DMS153 (cell line): ENCODE measurements around the gene PCDH7.

Source experiments
- DNase-seq: peaks from one replicate; lab custom pipeline; 2025; lab: John Stamatoyannopoulos, UW

Gene PCDH7, protein sequence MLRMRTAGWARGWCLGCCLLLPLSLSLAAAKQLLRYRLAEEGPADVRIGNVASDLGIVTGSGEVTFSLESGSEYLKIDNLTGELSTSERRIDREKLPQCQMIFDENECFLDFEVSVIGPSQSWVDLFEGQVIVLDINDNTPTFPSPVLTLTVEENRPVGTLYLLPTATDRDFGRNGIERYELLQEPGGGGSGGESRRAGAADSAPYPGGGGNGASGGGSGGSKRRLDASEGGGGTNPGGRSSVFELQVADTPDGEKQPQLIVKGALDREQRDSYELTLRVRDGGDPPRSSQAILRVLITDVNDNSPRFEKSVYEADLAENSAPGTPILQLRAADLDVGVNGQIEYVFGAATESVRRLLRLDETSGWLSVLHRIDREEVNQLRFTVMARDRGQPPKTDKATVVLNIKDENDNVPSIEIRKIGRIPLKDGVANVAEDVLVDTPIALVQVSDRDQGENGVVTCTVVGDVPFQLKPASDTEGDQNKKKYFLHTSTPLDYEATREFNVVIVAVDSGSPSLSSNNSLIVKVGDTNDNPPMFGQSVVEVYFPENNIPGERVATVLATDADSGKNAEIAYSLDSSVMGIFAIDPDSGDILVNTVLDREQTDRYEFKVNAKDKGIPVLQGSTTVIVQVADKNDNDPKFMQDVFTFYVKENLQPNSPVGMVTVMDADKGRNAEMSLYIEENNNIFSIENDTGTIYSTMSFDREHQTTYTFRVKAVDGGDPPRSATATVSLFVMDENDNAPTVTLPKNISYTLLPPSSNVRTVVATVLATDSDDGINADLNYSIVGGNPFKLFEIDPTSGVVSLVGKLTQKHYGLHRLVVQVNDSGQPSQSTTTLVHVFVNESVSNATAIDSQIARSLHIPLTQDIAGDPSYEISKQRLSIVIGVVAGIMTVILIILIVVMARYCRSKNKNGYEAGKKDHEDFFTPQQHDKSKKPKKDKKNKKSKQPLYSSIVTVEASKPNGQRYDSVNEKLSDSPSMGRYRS (N-terminal part only)

DNA sequence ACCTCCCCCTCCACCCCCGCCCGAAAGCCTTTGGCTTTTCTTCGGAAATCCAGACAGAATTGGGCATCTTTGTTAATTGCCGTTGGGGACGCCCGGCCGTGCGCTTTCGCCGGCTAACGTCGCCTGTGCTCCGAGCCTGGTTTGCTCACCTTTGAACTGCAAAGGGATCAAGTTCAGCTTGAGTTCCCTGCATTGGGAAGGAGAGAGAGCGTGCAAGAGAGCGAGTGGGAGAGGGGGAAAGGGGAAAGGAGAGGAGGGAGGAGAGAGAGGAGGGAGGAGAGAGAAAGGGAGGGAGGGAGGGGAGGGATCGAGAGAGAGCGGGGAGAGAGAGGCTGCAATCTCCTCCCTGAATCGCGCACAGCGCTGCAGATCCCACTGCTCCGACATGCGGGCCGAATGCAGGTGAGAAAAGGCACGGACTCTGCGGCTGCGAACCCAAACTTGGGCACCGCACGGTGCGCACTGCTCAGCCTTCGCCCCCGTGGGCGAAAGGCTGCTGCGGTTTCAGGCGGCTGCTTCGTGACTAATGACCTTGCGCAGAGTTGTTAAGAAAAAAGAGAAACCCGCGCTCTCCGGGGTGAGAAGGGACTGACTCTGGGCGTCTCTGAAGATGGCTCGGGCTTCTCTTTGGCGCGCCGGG lies at the start of gene PCDH7:
PCDH7 (plus strand) TSS at position 349 of the 640 bp plus-strand sequence. CDS start 1,054 bp downstream, outside the sequence.
- DNase-seq = no peak

DNA sequence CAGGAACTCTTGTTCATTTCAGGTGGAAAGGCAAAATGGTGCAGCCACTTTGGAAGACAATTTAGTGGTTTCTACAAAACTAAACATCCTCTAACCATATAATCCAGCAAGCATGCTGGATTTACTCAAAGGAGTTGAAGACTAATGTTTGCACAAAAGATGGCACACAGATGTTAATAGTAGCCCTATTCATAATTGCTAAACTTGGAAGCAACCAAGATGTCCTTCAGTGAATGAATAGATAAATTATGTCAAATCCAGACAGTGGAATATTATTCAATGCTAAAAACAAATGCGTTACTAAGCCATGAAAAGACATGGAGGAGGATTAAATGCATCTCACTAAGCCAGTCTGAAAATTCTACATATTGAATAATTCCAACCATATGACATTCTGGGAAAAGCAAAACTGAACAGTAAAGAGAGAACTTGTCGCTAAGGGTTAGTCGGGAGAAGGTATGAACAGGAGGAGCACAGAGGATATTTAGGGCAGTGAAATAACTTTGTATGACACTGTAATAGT lies 48.2 kb upstream of the PCDH7 start:
- DNase-seq = no peak

DNA sequence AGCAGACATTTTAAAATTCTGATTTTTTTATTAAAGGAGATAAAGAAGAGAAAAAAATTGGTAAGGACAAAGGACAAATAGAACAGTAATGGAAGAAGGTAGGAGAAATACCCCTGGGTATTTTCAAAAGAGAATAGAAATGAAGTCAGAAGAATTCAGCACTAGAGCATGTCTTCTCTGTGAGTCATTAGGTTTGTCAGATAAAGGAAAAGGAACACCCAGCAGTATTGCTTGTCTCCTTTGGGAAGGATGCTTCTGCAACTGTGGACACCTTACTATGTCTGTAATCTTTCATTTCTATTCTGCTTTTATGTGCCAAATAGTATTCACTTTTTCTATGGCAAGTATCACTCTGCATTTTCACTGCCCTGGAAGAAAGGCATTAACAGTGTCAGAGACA lies 24.0 kb upstream of the PCDH7 start:
- no peak for DNase-seq

DNA sequence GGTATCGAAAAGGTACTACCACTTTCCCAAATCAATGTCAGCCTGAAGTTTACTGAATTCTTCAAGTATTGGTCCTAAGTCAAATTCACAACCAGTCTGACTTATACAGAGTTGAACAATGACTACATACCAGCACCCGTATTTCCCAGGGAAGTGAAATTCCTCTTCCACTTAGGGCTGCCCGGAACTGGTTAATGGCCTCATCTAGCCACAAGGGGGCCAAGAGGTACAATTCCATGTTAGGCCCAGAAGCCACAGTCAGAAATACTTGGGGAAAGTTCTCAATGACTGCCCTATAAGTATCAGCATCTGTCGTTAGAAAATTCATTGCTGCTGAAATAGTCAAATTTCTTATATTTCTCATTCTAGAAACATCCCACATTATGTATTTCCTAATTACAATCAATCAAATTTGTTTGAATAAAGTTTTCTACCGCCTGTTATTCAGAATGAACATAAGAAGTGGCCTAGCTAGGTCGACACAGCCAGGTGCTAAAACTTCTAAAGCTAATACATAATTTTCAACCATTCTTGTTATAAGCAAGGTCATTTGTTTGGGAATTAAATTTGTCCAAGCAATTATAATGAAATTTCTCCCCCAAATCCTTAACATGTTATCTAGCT lies 5.6 kb upstream of the PCDH7 start:
- no peak for DNase-seq

DNA sequence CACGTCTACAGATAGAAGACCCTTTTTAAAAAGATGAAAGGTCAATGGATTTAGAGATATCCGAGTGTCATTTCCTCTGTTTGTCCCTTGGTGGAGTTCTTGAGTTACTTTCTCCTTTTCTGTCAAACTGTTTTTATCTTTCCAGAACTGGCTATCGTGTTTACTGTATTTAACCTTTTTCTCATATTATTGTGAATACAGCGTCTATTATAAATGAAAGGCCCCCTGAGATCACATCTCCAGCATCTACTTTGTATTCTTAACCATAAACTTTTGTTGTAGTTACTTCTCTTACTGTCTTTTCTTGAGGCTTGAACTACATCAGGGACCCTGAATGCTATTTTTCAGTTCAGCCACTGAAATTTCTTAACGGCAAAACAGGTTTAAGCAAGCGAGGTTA lies 4.0 kb upstream of the PCDH7 start:
- DNase-seq = no peak

DNA sequence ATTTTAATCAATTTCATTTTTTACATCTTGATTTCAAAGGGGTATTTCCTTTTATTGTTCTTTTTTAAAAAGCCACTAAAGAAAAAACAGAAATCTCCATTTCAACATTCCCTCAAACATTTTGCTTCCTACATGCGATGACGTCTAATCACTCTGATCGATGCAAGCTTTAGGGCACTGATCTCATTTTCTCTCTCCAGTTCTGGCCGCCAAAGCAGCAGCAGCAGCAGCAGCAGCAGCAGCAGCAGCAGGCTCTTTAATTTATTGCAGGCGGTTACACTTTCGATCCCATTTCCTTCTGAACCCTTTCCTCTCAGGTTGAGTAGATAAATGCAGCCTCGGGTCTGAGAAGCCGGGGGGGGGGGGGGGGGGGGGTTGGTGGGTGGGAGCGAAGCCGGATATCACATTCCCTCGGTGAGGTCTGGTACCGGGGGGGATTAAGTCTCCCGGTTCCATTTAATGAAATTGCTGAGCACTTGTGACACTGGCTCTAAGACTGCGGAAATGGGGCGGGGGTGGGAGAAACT lies 3.4 kb upstream of the PCDH7 start:
- no peak for DNase-seq

DNA sequence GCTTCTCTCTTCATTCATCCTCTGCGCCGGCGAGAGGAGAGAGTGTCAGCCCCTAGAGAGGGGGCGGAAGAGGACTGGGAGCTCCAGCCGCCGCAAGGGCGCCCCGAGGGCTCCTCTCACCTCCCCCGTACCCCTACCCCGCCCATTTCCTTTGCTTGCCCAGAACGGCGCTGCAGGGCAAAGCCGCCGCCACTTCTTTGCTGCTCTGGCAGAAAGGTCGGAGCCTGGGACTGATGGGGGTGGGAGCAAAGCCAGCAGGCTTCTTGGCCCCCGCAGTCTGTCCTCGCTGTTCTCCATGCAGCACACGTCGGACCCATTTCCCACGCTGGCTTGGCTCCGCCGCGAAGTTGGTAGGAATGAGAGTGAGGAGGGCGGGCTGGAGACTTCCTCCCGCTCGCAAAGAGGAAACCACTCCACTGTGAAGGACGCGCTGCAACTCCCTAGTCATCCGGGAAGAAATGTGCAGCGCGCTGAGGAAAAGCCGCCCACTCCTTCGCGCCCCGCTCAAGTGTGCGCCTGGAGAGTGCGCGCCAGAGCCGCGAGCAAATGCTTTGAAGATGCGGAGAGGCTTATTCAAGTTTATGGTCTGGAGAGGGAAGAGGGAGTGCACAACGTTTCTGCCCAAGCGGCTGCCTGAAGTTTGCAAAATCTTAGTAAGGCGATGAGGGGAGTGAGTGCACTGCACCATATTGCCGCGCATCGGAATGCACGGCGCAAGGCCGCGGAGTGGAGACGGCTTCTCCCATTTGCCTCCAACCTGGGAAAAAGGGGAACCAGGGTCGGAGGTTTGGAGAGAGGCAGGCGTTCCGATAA lies 2.8 kb upstream of the PCDH7 start:
- DNase-seq = no peak

DNA sequence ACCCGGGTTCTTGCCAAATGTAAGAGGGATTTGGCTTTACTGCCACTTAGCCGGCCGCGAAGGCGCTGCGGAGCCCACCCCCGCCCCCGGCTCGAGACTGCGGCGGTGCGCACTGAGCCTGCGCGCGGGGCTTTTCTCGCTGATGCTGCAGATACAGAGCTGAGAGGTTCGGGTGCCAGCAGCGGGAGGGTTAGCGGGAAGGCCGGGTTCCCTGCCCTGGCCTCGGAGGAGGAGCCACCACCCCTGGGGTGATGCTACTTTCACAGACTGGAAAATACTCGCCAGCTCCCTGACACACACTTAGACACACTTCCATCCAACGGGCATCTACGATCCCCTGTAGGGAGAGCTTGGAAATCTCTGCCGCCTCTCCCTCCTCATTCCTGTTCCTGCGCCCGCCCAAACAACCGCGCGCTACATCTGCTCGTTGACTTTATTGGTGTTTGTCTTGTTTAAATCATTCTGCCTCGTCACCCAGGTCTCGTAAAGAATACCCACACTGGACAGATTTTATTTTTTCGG lies 2.1 kb upstream of the PCDH7 start:
- no peak for DNase-seq

DNA sequence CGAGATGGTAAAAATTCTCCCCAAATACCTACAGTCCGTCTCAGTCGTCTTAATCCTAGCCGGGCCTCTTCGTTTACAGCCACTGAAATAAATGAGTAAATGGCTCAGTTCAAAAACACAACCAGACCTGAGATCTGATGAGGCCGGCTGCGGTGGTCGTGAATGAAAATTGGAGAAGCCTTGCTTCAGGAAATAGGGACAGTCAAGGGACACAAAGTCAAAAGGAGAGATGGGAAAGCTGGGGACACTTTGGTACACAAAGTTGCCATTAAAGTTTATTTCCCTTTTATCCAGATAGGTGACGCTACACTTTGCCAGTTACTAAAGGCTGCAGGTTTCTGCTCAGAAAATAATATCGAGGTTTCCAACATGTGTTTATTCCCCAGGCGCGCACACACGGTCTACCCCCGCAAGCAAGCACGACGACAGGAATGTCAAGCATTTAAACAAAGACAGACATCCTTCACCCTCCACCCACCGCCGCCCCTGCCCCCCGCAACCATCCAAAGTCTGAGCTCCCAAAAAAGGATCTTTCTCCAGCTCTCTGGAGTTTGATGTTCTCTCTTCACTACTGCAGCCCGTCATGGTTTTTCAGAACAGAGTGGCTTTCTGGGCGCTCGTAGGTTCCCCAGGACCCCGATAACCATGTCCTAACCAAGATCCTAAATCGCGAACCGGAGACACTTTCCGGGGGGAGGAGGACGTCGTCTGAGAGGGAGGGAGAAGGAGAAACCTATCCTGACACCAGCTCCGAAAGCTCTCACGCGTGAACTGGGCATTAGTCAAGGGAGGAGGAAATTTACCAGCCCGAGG lies 1.3 kb upstream of the PCDH7 start:
- no peak for DNase-seq

DNA sequence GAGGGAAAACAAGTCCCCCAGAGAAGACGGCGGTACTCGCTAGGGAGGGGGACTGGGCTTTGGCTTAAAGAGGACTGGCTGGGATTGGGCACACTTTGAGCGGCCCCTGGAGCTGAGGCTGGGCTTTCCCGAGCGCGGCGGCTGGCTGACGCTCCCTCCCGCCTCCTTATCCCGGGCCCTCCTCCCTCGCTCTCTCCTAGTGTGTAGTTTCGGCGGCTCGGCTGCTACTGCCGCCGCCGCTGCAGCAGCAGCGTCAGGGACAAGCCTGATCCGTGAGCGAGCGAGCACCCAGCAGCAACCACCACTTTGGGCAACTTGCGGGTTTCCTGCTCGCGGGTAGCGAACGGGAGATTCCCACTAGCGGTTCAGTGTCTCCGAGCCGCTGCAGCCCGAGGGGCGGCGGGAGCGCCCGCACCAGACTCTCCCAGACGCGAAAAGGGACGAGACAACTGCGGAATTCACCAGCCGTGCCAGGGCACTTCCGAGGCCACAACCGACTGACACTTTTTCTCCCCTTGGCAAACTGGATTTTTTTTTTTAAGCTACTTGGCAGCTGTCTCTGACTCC lies 632 bp upstream of the PCDH7 start:
- peak; percentile 12 for DNase-seq

DNA sequence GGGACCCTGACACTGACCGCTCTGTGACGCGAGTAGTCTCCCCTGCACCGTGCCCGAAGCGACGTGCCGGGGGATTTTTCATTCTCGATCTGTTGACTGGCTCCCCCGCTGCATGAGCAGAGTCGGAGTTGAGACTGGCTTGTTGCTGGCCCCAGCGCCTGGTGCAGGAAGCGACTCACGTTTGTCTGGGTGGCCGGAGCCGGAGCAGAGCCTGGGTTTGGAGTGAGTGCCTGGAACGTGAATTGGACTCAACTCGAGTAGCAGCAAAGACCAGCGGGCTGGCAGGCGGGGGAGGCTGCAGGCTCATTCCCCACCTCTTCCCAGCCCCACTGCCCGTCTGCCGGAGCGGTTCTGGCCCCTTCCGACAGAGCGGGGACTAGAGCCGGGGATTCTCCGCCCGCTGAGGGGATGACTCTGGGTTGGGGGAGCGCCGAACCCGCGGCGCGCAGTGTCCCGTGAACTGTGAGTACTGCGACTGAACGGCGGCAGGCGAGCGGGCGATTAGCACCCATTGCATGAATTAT lies 554 bp downstream of the PCDH7 start:
- DNase-seq = no peak

DNA sequence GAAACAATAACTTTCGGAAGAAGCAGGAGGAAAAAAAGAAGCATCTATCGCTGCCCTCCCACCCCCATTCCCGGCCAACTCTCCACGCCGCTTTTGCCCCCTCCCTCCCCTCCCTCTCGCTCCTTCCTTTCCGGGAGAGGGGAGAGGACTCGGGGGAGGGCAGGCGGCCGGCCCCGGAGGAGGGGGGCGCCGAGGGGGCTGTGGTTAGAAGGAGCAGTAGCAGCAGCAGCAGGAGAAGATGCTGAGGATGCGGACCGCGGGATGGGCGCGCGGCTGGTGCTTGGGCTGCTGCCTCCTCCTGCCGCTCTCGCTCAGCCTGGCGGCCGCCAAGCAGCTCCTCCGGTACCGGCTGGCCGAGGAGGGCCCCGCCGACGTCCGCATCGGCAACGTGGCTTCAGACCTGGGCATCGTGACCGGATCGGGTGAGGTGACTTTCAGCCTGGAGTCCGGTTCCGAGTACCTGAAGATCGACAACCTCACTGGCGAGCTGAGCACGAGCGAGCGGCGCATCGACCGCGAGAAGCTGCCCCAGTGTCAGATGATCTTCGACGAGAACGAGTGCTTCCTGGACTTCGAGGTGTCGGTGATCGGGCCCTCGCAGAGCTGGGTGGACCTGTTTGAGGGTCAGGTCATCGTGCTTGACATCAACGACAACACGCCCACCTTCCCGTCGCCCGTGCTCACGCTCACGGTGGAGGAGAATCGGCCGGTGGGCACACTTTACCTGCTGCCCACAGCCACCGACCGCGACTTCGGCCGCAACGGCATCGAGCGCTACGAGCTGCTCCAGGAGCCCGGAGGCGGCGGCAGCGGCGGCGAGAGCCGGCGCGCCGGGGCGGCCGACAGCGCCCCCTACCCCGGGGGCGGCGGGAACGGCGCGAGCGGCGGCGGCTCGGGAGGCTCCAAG lies 1.3 kb downstream of the PCDH7 start:
- DNase-seq = no peak

DNA sequence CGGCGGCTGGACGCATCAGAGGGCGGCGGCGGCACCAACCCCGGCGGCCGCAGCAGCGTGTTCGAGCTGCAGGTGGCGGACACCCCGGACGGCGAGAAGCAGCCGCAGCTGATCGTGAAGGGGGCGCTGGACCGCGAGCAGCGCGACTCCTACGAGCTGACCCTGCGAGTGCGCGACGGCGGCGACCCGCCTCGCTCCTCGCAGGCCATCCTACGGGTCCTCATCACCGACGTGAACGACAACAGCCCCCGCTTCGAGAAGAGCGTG lies 1.9 kb downstream of the PCDH7 start:
- no peak for DNase-seq

DNA sequence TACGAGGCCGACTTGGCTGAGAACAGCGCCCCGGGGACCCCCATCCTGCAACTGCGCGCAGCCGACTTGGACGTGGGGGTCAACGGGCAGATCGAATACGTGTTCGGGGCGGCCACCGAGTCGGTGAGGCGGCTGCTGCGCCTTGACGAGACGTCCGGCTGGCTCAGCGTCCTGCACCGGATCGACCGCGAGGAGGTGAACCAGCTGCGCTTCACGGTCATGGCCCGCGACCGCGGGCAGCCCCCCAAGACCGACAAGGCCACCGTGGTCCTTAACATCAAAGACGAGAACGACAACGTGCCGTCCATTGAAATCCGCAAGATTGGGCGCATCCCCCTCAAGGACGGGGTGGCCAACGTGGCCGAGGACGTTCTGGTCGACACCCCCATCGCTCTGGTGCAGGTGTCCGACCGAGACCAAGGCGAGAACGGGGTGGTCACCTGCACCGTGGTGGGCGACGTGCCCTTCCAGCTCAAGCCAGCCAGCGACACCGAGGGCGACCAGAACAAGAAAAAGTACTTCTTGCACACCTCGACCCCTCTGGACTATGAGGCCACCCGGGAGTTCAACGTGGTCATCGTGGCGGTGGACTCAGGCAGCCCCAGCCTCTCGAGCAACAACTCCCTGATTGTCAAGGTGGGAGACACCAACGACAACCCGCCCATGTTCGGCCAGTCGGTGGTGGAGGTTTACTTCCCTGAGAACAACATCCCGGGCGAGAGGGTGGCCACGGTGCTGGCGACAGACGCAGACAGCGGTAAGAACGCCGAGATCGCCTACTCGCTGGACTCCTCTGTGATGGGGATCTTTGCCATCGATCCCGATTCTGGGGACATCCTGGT lies 2.4 kb downstream of the PCDH7 start:
- DNase-seq = no peak

DNA sequence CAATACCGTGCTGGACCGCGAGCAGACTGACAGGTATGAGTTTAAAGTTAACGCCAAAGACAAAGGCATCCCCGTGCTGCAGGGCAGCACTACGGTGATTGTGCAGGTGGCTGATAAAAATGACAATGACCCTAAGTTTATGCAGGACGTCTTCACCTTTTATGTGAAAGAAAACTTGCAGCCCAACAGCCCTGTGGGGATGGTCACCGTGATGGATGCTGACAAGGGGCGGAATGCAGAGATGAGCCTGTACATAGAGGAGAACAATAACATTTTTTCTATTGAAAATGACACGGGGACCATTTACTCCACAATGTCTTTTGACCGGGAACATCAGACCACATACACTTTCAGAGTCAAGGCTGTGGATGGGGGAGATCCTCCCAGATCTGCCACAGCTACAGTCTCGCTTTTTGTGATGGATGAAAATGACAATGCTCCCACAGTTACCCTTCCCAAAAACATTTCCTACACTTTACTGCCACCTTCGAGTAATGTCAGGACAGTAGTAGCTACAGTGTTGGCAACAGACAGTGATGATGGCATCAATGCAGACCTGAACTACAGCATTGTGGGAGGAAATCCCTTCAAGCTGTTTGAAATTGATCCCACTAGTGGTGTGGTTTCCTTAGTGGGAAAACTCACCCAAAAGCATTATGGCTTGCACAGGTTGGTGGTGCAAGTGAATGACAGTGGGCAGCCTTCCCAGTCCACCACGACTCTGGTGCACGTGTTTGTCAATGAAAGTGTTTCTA lies 3.2 kb downstream of the PCDH7 start:
- no peak for DNase-seq

DNA sequence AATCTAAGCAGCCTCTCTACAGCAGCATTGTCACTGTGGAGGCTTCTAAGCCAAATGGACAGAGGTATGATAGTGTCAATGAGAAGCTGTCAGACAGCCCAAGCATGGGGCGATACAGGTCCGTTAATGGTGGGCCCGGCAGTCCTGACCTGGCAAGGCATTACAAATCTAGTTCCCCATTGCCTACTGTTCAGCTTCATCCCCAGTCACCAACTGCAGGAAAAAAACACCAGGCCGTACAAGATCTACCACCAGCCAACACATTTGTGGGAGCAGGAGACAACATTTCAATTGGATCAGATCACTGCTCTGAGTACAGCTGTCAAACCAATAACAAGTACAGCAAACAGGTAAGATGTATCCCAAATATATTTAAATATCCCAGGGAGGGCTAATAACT lies 4.1 kb downstream of the PCDH7 start:
- DNase-seq = no peak
